ENCODE measurements around the gene ZBED4.

GRCh38 chr22:49886346-49887063 is 32.9 kb downstream of the ZBED4 start:
- TF ChIP-seq YY1 (IDR thresholded peaks at IDR 0.05; ENCODE audit: insufficient read depth, insufficient read length) (no peak), ZNF274 (IDR thresholded peaks at IDR 0.05; ENCODE audit: low read depth, low read length) (no peak)
